Panc1 (cell line): ENCODE results near the gene SEMA3D. TPM values are rescaled to one million over a fixed set of nuclear protein-coding genes. Genes with fewer than 3 reads are reported as not detected.

Experiments
- ATAC-seq: fragments of 200-7000 bp; cut with Tn5 transposase; 2 replicates; pipeline ENCODE4 v1.9.1; 2020; ENCODE audit warnings: mild to moderate bottlenecking, moderate library complexity
- BruUV-seq: library from RNA; stranded (reverse); fragments of 400-500 nt; replicated peaks from 2 replicates; lab custom pipeline; 2021; lab: Mats Ljungman, UMichigan
- CTCF ChIA-PET: fragments of 300-600 bp; sonication (Branson Sonifier 250); formaldehyde crosslinking; loops from one replicate; lab custom pipeline; 2022; ENCODE audit warnings: antibody characterized with exemption; lab: Charles Lee
- POLR2A ChIA-PET: fragments of 300-600 bp; sonication (Branson Sonifier 250); formaldehyde crosslinking; loops from one replicate; lab custom pipeline; 2022; ENCODE audit warnings: antibody characterized with exemption; lab: Charles Lee
- DNase-seq: peaks from one replicate; pipeline ENCODE4 v3.0.0-alpha.2; 2010; ENCODE audit warnings: low read depth, low spot score
- H3K27ac ChIP-seq: 2 replicates; pipeline ENCODE4 v1.5.1; 2011; ENCODE audit warnings: mild to moderate bottlenecking, low read length, inconsistent platforms
- H3K27me3 ChIP-seq: fragments of 200-500 bp; sonication (Bioruptor generic); 2 replicates; pipeline ENCODE4 v1.6.0; 2014; ENCODE audit warnings: low read length, inconsistent platforms; ENCODE audit not compliant: control insufficient read depth, insufficient read depth
- H3K36me3 ChIP-seq: fragments of 200-500 bp; sonication (Bioruptor generic); 2 replicates; pipeline ENCODE4 v1.5.1; 2014; ENCODE audit warnings: inconsistent platforms, mild to moderate bottlenecking, low read length, moderate library complexity; ENCODE audit not compliant: control insufficient read depth, insufficient read depth
- H3K4me1 ChIP-seq: 2 replicates; pipeline ENCODE4 v1.5.1; 2011; ENCODE audit warnings: inconsistent platforms, mild to moderate bottlenecking, low read length, moderate library complexity; ENCODE audit not compliant: control insufficient read depth, insufficient read depth
- H3K4me3 ChIP-seq, 2 experiments: 2 replicates each; pipeline ENCODE4 v1.5.1; 2011 to 2012; ENCODE audit warnings: low read depth in 2 of 2, low read length in 2 of 2, mild to moderate bottlenecking in 2 of 2, inconsistent platforms in 1 of 2, moderate library complexity in 1 of 2
- H3K9me3 ChIP-seq: fragments of 200-500 bp; sonication (Bioruptor generic); 2 replicates; pipeline ENCODE4 v1.5.1; 2014; ENCODE audit warnings: low read depth, mild to moderate bottlenecking, inconsistent platforms, low read length, moderate library complexity; ENCODE audit not compliant: control insufficient read depth, insufficient read depth
- CTCF ChIP-seq: fragments of 450-650 bp; IDR thresholded peaks from 2 replicates; pipeline ENCODE4 v1.5.1; 2017; ENCODE audit warnings: mild to moderate bottlenecking
- POLR2AphosphoS5 ChIP-seq: IDR thresholded peaks from 2 replicates; pipeline ENCODE4 v1.6.1; 2012; ENCODE audit warnings: mild to moderate bottlenecking, low read depth, low read length, moderate library complexity
- SIN3A ChIP-seq: IDR thresholded peaks from 2 replicates; pipeline ENCODE4 v1.6.1; 2012; ENCODE audit warnings: low read depth, mild to moderate bottlenecking, low read length, moderate library complexity, borderline replicate concordance; ENCODE audit not compliant: insufficient read depth
- TCF7L2 ChIP-seq: IDR thresholded peaks from 2 replicates; pipeline ENCODE4 v1.6.1; 2011; ENCODE audit warnings: mild to moderate bottlenecking, low read depth, low read length, inconsistent platforms
- in situ Hi-C: cut with HindIII; loops from 2 replicates; pipeline ENCODE4 v1.10.0; 2016; ENCODE audit warnings: low sequenced_read_pairs, low pct_unique_long_range_greater_than_20kb
- intact Hi-C: fragments of 100-400 bp; cut with micrococcal nuclease; formaldehyde crosslinking; loops from one replicate; pipeline ENCODE4 v1.10.0; 2022; ENCODE audit not compliant: unreplicated experiment
- total RNA-seq: library from RNA; stranded (reverse); gene quantifications from one replicate; pipeline ENCODE4 v1.2.1, GENCODE V29; 2021; ENCODE audit not compliant: unreplicated experiment
- TF ChIP-seq, protein P1 (sequence below), 2 experiments: IDR thresholded peaks; 2 replicates each; pipeline ENCODE4 v1.6.1; 2011 to 2012; ENCODE audit warnings: low read depth in 2 of 2, control low read depth in 1 of 2, low read length in 1 of 2, mild to moderate bottlenecking in 1 of 2, moderate library complexity in 1 of 2; ENCODE audit not compliant: insufficient read depth in 1 of 2

SEMA3D gene
- total RNA-seq, 1 experiment from 2014 or later, result 11.5 TPM

DNA sequence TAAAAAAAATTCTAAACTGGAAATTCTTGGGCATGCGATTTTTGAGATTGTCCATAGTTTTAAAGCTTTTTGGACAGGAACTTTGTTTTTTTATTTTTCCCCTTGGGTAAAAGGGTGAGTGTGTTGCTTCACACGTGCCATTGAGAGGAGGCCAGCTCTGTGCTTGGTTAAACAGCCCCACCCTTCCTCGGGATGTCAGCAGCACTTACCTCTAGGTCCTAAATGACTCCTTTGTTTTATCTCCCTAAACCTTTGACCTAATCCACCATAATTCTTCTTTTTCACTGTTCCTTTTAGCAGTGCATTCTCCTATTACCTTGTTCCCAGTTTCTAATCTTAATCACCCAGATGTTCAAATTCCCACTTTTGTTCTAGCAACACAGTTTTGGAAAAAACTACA is 83.5 kb downstream of the SEMA3D start:
- ChIA-PET POLR2A (no interaction called here), CTCF (interaction anchor here (0.7 kb wide), 1 partner anchor 14 kb away, joined by 3 read pairs; no protein-coding TSS in a partner anchor)
- H3K36me3 ChIP-seq, result no peaks in the 10 kb centered on the region
- TF ChIP-seq POLR2AphosphoS5, result no peak
- no peak for TF ChIP-seq SIN3A
- no peak overlapping the region for H3K27ac ChIP-seq
- ATAC-seq (no peak), DNase-seq (no peak)
- peaks cover 3% of the 10 kb centered on the region; the same call in 1 of the 2 replicates for H3K4me1 ChIP-seq
- in situ Hi-C loops, result no loop called here
- no peaks in the 10 kb centered on the region for H3K9me3 ChIP-seq
- BruUV-seq, result no TSS peak
- H3K4me3 ChIP-seq, result no peak overlapping the region
- intact Hi-C loops, result no loop called here
- H3K27me3 ChIP-seq, result no peaks in the 10 kb centered on the region

- H3K9me3 ChIP-seq, result no peaks in the 10 kb centered on the region
- ChIA-PET POLR2A (no interaction called here), CTCF (interaction anchor here (0.7 kb wide), 1 partner anchor 14 kb away, joined by 3 read pairs; no protein-coding TSS in a partner anchor)
- no peaks in the 10 kb centered on the region for H3K27me3 ChIP-seq
- DNase-seq (no peak), ATAC-seq (no peak)
- in situ Hi-C loops, result no loop called here
- TF ChIP-seq SIN3A (no peak), POLR2AphosphoS5 (no peak)
- no peak overlapping the region for H3K4me3 ChIP-seq
- no peaks in the 10 kb centered on the region for H3K36me3 ChIP-seq
- peaks cover 3% of the 10 kb centered on the region; the same call in 1 of the 2 replicates for H3K4me1 ChIP-seq
- intact Hi-C loops, result no loop called here
- H3K27ac ChIP-seq, result no peak overlapping the region
- BruUV-seq, result no TSS peak
These were observed 84.0 kb downstream of the SEMA3D start for GRCh38 chr7:85102813-85103350.

- no peaks in the 10 kb centered on the region for H3K9me3 ChIP-seq
- in situ Hi-C loops, result no loop called here
- DNase-seq, result no peak
- TF ChIP-seq, protein P1, sequence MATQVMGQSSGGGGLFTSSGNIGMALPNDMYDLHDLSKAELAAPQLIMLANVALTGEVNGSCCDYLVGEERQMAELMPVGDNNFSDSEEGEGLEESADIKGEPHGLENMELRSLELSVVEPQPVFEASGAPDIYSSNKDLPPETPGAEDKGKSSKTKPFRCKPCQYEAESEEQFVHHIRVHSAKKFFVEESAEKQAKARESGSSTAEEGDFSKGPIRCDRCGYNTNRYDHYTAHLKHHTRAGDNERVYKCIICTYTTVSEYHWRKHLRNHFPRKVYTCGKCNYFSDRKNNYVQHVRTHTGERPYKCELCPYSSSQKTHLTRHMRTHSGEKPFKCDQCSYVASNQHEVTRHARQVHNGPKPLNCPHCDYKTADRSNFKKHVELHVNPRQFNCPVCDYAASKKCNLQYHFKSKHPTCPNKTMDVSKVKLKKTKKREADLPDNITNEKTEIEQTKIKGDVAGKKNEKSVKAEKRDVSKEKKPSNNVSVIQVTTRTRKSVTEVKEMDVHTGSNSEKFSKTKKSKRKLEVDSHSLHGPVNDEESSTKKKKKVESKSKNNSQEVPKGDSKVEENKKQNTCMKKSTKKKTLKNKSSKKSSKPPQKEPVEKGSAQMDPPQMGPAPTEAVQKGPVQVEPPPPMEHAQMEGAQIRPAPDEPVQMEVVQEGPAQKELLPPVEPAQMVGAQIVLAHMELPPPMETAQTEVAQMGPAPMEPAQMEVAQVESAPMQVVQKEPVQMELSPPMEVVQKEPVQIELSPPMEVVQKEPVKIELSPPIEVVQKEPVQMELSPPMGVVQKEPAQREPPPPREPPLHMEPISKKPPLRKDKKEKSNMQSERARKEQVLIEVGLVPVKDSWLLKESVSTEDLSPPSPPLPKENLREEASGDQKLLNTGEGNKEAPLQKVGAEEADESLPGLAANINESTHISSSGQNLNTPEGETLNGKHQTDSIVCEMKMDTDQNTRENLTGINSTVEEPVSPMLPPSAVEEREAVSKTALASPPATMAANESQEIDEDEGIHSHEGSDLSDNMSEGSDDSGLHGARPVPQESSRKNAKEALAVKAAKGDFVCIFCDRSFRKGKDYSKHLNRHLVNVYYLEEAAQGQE (IDR thresholded peaks at IDR 0.05; ENCODE audit: insufficient read depth in 1 of 2, low read depth in 2 of 2, low read length in 1 of 2), result no peak
- TF ChIP-seq SIN3A (no peak), POLR2AphosphoS5 (no peak), CTCF (no peak), TCF7L2 (no peak)
- ChIA-PET POLR2A (no interaction called here), CTCF (no interaction called here)
- no peak overlapping the region for H3K27ac ChIP-seq
- H3K4me3 ChIP-seq, result no peak overlapping the region
- no peak for ATAC-seq
- BruUV-seq, result no TSS peak
- H3K4me1 ChIP-seq, result peaks cover 3% of the 10 kb centered on the region; the same call in 1 of the 2 replicates
- H3K36me3 ChIP-seq, result no peaks in the 10 kb centered on the region
- no peaks in the 10 kb centered on the region for H3K27me3 ChIP-seq
- intact Hi-C loops, result no loop called here
These were observed 85.5 kb downstream of the SEMA3D start for GRCh38 chr7:85101347-85101746.
